Stimulated activated CD4-positive, alpha-beta T cell treated with anti-CD3 and anti-CD28 coated beads, Interleukin-4, amount 100 ng/mL, for 4 hours (primary cell): ENCODE data around the gene LGALS7B.
A peak's percentile ranks its signal among the peaks of the same experiment; 100 is the strongest.
"Not testable (repeated sequence)": the region's sequence is repeated elsewhere in the genome, so short reads cannot be mapped to it uniquely, and the experiment has no call there.

Source experiments
- DNase-seq, 2 experiments: peaks; one replicate each; pipeline ENCODE4 v3.0.0-alpha.2; 2020

Gene LGALS7B

GRCh38 chr19:38770228-38770948 lies 18.6 kb upstream of the LGALS7B start:
- DNase-seq = not testable (repeated sequence)

- not testable (repeated sequence) for DNase-seq
These were observed 18.1 kb upstream of the LGALS7B start for GRCh38 chr19:38770949-38771275.

- not testable (repeated sequence) for DNase-seq
These were observed 17.4 kb upstream of the LGALS7B start for GRCh38 chr19:38771569-38771968.

- no peak for DNase-seq
These were observed 15.4 kb upstream of the LGALS7B start, which contains the start of gene LGALS7 for GRCh38 chr19:38773469-38774177. TSS of gene LGALS7 (minus strand) at chr19:38773517. CDS start at chr19:38773492, 25 bp downstream.

GRCh38 chr19:38774181-38774950 lies 14.6 kb upstream of the LGALS7B start:
- no peak for DNase-seq

- DNase-seq = no peak
These were observed 10.3 kb upstream of the LGALS7B start for GRCh38 chr19:38778733-38779132.

GRCh38 chr19:38780443-38780842 lies 8.6 kb upstream of the LGALS7B start:
- no peak for DNase-seq

GRCh38 chr19:38781058-38781457 lies 7.9 kb upstream of the LGALS7B start:
- DNase-seq = no peak

- DNase-seq = not testable (repeated sequence)
These were observed 6.8 kb upstream of the LGALS7B start for GRCh38 chr19:38782212-38782611.

- DNase-seq = no peak
These were observed 4.8 kb upstream of the LGALS7B start for GRCh38 chr19:38784224-38784623.

GRCh38 chr19:38785187-38785699 lies 3.8 kb upstream of the LGALS7B start:
- no peak for DNase-seq

GRCh38 chr19:38786061-38786460 lies 2.9 kb upstream of the LGALS7B start:
- DNase-seq = not testable (repeated sequence)

- no peak for DNase-seq
These were observed 2.3 kb upstream of the LGALS7B start for GRCh38 chr19:38786572-38787265.

GRCh38 chr19:38790507-38791403 lies 1.8 kb downstream of the LGALS7B start:
- not testable (repeated sequence) for DNase-seq

- DNase-seq = not testable (repeated sequence)
These were observed 2.6 kb downstream of the LGALS7B start for GRCh38 chr19:38791451-38792064.

GRCh38 chr19:38792250-38793111 lies 3.5 kb downstream of the LGALS7B start:
- peak in 1 of 2 experiments; percentile 29 for DNase-seq

GRCh38 chr19:38793177-38793576 lies 4.2 kb downstream of the LGALS7B start:
- no peak for DNase-seq

GRCh38 chr19:38793671-38794070 lies 4.7 kb downstream of the LGALS7B start:
- no peak for DNase-seq

GRCh38 chr19:38795549-38795948 lies 6.5 kb downstream of the LGALS7B start:
- no peak for DNase-seq

- no peak for DNase-seq
These were observed 7.2 kb downstream of the LGALS7B start for GRCh38 chr19:38796154-38796553.
